ENCODE measurements around the gene LRRTM3. TPM values are rescaled to one million over a fixed set of nuclear protein-coding genes. Genes with fewer than 3 reads are reported as not detected.

Gene LRRTM3
- total RNA-seq, 3 donors from 2014 or later: not detected

DNA sequence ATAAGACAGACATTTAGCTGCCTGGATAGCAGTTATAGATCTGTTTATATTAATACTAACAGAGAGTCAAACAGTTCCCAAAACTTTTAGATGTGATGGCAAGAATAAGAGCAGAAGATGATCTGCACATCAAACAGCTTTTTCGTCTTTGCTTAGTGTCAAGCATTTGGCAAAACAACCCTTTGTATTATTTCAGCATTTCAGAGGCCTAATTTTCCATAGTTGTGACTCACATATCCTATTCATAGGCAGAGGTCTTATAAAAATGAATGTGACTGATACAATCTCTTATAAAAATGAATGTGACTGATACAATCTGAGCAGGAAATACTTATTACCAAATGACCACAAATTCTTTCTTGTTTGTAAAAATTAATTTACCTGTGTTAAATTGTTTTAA, 71.2 kb downstream of the LRRTM3 start:
- no peaks in the 10 kb centered on the region for H3K4me1 ChIP-seq
- no peak overlapping the region for H3K4me3 ChIP-seq
- no peaks in the 10 kb centered on the region for H3K27me3 ChIP-seq
- no peak for DNase-seq (ENCODE audit: low spot score in 2 of 2)
- H3K27ac ChIP-seq: no peak overlapping the region
- no peak for TF ChIP-seq POLR2A (IDR thresholded peaks at IDR 0.05)
- TF ChIP-seq POLR2AphosphoS5 (IDR thresholded peaks at IDR 0.05): no peak
- no peak for TF ChIP-seq CTCF (IDR thresholded peaks at IDR 0.05)
- H3K9me3 ChIP-seq: no peaks in the 10 kb centered on the region
- H3K36me3 ChIP-seq: no peaks in the 10 kb centered on the region
- intact Hi-C loops (cut with DNase I; ENCODE audit: low total_unique reads): no loop called here

DNA sequence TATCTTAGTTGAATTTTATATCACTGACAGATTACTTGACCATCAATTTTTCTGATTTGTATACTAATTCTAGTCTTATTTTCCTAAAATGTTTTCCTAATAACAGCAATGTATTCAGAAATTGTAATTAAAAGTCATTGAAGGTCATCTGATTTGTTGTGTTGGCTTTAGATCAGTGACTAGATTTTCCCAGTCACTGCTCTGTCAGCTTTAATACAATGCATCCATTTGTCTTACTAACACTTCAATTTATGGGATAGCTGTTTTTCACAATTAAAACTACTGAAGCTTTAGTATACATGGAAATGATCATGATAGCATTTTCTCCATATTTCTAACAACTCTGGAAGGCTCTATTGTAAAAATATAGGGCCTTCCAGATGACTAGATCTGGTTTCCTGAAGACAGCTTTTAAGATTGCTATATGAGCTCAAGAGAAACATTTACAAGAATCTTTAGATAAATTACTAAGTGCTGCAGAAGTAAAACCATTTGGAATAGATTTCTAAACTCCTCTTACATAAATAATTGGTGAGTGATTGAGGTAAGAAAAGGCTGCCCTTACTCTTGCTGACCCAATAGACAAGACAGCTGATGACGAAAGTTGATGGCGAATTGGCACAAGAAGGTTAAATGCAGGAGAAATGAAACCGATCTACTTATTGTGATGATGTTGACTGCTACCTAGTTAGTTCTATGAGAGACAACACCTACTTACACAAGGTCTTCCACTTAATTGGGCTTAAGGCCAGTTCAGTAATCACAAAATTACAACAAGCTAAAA, 74.1 kb downstream of the LRRTM3 start:
- TF ChIP-seq CTCF (IDR thresholded peaks at IDR 0.05) (no peak), POLR2AphosphoS5 (IDR thresholded peaks at IDR 0.05) (no peak), POLR2A (IDR thresholded peaks at IDR 0.05) (no peak)
- Histone ChIP-seq H3K4me3 (no peak overlapping the region), H3K4me1 (no peaks in the 10 kb centered on the region), H3K9me3 (no peaks in the 10 kb centered on the region), H3K36me3 (no peaks in the 10 kb centered on the region), H3K27me3 (no peaks in the 10 kb centered on the region), H3K27ac (no peak overlapping the region)
- intact Hi-C loops (cut with DNase I; ENCODE audit: low total_unique reads): no loop called here
- DNase-seq (ENCODE audit: low spot score in 2 of 2): no peak

DNA sequence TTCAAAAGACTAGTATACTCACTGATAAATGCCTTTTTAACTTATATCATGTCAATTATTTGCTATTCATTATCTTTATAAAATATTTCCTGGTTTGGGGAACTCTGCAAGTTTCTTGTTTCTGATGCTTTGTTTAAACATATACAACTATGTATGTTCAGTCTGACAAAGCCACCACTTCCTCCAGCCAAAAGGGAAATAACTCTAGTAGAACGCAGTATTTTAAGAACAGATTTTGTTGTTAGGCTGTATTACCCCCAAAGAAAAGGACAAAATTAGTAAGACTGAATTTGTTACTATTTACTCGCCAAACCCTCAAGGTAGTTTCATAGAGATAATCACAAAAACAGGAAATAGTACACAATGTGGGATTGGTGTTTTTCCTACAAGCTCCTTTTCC, 78.9 kb downstream of the LRRTM3 start:
- no peaks in the 10 kb centered on the region for H3K27me3 ChIP-seq
- H3K27ac ChIP-seq: no peak overlapping the region
- no peak for DNase-seq (ENCODE audit: low spot score in 2 of 2)
- intact Hi-C loops (cut with DNase I; ENCODE audit: low total_unique reads): no loop called here
- TF ChIP-seq POLR2AphosphoS5 (IDR thresholded peaks at IDR 0.05): no peak
- no peak for TF ChIP-seq CTCF (IDR thresholded peaks at IDR 0.05)
- TF ChIP-seq POLR2A (IDR thresholded peaks at IDR 0.05): no peak
- H3K4me3 ChIP-seq: no peak overlapping the region
- H3K36me3 ChIP-seq: no peaks in the 10 kb centered on the region
- H3K9me3 ChIP-seq: no peaks in the 10 kb centered on the region
- H3K4me1 ChIP-seq: no peaks in the 10 kb centered on the region

DNA sequence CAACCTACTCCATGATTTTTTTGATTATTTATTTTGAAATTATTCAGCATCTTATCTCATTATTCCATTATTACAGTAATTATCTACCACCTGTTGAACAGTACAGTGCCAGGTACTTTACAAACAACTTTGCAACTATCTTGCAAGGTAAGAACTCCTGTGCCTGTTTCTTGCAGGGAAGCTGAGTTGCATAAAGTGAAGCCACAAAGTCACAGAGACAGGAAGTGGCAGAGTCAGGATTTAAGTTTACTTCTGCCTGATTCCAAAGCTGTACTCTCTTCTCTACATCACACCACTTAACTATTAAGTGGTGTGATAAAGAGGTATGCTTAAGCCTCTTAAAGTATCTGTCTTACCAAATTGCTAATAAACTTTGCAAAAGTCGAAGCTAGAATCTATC, 80.1 kb downstream of the LRRTM3 start:
- Histone ChIP-seq H3K4me1 (no peaks in the 10 kb centered on the region), H3K36me3 (no peaks in the 10 kb centered on the region), H3K4me3 (no peak overlapping the region), H3K27me3 (no peaks in the 10 kb centered on the region), H3K27ac (no peak overlapping the region), H3K9me3 (no peaks in the 10 kb centered on the region)
- TF ChIP-seq CTCF (IDR thresholded peaks at IDR 0.05) (no peak), POLR2AphosphoS5 (IDR thresholded peaks at IDR 0.05) (no peak), POLR2A (IDR thresholded peaks at IDR 0.05) (no peak)
- intact Hi-C loops (cut with DNase I; ENCODE audit: low total_unique reads): no loop called here
- no peak for DNase-seq (ENCODE audit: low spot score in 2 of 2)

DNA sequence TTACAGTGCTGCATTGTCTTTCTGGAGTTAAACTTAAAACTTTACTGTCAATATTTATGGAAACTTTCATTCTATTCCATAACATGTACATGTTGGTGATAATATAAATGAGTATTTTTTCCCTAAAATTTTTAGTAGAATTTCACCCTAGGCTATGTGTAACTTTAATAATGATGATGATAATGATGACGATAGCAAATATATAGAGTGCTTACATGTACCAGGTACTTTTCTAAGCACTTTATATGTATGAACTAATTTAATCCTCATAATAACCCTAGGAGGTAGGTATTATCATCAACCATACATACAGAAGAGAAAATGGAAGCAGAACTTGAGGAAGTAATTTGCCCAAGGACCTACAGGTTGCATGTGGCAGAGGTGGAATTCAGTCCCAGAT, 85.6 kb downstream of the LRRTM3 start:
- H3K36me3 ChIP-seq: no peaks in the 10 kb centered on the region
- no peak overlapping the region for H3K27ac ChIP-seq
- DNase-seq (ENCODE audit: low spot score in 2 of 2): no peak
- intact Hi-C loops (cut with DNase I; ENCODE audit: low total_unique reads): no loop called here
- H3K27me3 ChIP-seq: no peaks in the 10 kb centered on the region
- H3K4me1 ChIP-seq: no peaks in the 10 kb centered on the region
- H3K9me3 ChIP-seq: no peaks in the 10 kb centered on the region
- TF ChIP-seq POLR2AphosphoS5 (IDR thresholded peaks at IDR 0.05) (no peak), CTCF (IDR thresholded peaks at IDR 0.05) (no peak), POLR2A (IDR thresholded peaks at IDR 0.05) (no peak)
- no peak overlapping the region for H3K4me3 ChIP-seq
